GM21717 (cell line): Measurements from ENCODE around the gene MAOA.
A peak's percentile ranks its signal among the peaks of the same experiment; 100 is the strongest.
"Not testable (repeated sequence)": the region's sequence is repeated elsewhere in the genome, so short reads cannot be mapped to it uniquely, and the experiment has no call there.

Experiments
- ATAC-seq: cut with Tn5 transposase; IDR thresholded peaks from one replicate; pipeline ENCODE4 v1.9.1; 2021; ENCODE audit warnings: mild to moderate bottlenecking, moderate library complexity; ENCODE audit not compliant: unreplicated experiment

Gene MAOA

GRCh38 chrX:43656005-43656494 is at the start of gene MAOA:
MAOA (plus strand) TSS chrX:43656299; CDS start chrX:43656342, 43 bp downstream.
- no peak for ATAC-seq

DNA sequence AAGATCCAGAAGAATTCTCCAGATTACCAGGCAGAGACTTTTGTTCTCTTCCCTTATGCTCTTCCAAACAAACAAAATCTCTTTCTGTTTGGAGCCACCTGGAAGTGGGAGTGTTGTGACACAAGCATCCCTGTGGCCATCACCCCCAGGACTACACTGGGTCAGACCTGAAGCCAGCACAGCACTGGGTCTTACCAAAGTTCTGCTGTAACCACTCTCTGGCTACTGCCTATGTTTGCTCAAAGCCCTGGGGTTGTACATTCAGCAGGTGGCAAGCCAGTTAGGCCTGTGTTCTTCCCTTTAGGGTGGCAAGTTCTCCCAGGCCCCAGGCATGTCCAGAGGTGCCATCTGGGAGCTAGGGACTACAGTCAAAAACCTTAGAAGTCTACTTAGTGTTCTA is 43.7 kb upstream of the MAOA start:
- ATAC-seq = no peak

DNA sequence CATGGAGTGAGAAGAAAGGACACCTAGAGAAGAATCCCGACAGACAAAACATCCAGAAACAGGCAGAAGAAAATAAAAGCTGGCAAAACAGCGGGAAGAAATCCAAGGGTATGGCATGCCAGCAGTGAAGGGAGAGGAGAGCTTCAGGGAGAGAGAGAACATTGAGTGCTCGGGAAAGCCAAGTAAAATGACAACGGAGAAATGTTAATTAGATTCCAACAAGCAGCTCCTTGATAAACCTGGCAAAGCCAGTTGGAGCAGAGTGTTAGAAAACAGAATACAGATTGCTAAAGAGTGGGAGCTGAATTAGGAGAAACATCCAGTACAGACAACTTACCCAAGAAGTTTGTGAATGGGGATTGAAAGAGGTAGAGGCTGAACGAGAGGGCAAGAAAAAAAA is 40.4 kb upstream of the MAOA start:
- no peak for ATAC-seq

DNA sequence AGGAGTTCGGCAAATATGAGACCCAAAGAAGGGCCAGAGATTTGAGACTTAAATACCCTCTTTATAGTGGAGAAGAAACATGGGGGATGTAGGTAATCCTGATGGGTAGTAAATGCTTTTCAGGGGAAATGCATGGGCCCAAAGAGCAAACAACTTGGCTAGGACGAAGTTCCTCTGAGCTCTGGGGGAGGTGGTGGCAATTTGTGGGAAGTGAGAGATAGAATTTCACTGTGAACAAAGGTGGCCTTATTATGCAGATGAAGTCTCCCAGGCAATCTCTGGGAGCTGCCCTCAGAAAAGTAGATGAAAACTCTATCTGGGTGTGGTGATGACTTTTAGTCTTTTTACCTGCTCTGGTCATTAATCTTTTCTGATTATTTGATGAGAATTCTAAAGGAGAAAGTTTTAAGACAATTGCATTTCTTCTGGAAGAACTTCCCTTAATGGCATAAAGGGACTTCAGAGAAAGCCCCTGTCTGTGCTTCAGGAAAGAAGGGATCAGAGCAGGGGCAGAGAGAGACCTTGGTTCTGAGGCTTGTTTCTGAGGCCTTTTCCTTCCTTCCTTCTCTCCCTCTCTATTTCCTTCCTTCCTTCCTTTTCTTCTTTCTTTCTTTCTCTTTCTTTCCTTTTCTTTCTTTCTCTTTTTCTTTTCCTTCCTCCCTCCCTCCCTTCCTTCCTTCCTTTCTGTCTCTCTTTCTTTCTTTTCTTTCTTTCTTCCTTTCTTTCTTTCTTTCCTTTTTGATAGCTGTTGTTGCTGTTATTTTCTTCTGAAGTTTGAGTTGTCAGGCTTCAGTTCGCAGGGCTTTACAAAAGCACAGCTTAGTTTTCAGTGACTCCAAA is 37.5 kb upstream of the MAOA start:
- no peak for ATAC-seq

DNA sequence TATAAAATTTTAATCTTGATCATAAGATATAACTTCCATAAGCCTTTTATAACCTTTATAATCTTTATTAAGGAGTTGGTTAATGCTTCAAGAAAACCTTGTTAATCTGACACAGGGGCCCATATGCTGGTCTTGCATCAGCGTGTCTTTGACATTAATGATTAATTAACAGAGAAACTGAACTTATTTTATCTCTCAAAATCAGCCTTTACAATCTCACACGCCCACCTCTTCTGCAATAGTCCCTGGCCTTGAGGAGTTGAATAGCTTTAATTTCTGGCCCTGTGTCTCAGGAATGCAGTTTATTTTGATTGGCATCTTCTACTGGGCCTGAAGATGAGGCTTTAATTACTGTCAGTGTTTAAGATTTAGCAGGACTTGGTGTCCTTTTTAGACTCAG is 36.2 kb upstream of the MAOA start:
- ATAC-seq = not testable (repeated sequence)

GRCh38 chrX:43627147-43627546 is 29.0 kb upstream of the MAOA start:
- no peak for ATAC-seq

DNA sequence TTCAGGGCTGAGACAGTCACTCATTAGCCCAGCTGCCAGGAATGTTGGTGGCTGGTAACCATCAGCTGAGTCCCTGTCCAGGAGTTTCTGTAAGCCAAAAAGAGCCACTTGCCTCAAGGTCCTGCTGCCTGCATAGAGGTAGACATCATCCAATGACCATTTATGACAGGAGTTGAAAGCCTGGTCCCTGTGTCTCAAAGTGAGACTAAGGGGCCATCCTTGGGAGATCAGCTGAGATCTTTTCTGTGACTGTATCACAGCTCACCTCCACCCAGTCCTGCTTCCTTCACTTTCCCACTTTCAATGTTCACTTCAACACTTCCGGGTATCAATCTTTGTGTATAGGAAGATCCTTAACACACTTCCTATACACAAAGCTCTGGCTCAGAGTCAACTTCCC is 28.4 kb upstream of the MAOA start:
- no peak for ATAC-seq

- no peak for ATAC-seq
Observed at GRCh38 chrX:43629229-43629628, 26.9 kb upstream of the MAOA start.

DNA sequence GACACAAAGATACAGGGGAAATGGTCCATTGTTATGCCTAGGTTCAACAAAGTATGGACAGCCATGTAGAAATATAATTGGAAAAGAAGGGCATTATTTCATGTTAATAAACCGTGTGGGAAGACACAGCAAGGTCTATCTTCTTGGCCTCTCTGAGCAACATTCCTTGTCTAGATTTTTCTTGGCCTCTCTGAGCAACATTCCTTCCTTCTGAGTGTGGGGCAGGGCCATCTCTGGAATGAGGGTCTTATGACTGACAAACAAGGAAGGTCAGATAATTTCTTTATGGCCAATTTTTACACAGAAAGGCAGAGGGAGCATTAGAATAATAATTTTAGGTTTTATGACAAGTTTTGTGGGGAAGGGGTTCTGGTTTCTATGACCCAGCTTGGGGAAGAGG is 24.3 kb upstream of the MAOA start:
- no peak for ATAC-seq

DNA sequence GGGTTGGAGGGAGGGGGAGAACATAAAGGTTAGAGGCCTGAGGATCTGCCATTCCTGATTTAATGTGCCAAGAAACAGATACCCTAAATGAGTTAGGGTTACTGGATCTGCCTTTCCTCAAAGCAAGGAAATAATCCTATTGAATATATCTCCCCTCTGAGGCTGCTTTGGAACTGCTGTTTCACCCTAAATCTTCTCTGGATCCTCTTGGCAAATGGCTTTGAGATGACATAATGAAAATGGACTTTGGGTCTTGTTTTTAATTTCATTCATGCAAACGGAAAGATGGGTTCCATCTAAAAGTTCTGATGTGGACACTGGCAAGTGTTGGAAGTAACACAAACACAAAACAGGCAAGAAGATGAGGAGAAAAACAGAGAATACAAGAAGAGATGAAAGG is 23.0 kb upstream of the MAOA start:
- no peak for ATAC-seq

DNA sequence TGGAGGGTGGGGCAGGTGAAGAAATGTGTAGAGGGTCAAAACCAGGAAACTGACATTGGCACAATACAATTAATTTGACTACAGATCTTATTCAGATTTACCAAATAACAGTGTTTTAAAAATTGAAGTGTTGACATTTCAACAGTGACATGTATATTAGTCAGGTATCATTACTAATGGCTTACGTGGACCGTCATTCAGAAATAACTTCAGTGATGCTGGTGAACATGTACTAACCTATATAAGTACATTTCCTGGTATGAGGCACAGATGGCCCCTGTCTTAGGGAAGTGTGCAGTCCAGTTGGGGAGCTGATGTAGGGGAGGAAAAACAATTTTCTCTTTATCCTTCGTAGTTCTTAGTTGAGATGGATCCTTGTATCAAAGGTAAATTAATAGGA is 22.3 kb upstream of the MAOA start:
- no peak for ATAC-seq

DNA sequence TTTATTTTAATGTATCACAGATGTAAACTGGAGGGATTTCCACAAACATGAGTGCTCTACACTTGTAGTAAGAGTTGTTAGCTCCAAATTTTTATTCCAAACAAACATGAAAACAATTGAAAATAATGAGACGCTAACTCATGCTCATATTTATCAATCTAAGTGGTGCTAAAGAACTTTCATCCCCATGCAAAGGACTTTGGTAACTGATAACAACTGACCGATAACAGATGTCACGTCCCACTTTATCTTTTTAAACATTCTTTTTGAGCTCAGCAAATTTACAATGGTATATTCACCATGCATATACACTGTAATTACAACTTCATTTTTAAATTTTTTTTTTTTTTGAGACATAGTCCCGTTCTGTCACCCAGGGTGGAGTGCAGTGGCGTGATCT is 15.6 kb upstream of the MAOA start:
- ATAC-seq = no peak

- no peak for ATAC-seq
Observed at GRCh38 chrX:43641691-43642090, 14.4 kb upstream of the MAOA start.

DNA sequence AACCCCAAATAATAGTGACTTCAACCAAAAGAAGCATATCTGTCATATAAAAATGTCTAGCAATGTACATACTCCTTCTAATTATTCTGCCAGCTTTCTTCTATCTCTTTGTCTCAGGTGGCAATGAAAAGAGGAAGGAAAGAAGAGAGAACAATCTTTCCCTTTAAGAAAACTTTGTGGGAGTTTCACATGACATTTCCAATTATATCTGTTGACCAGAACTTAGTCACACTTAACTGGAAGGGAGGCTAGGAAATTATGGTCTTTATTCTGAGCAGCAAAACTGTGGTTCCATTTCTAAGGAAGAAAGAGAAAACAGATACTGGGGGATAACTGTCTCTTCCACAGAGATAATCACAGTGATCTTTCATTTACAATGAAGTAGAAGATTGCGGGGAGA is 12.9 kb upstream of the MAOA start:
- ATAC-seq = no peak

- ATAC-seq = no peak
Observed at GRCh38 chrX:43643662-43644061, 12.4 kb upstream of the MAOA start.

GRCh38 chrX:43644124-43644701 is 11.9 kb upstream of the MAOA start:
- no peak for ATAC-seq

- ATAC-seq = no peak
Observed at GRCh38 chrX:43646800-43647199, 9.3 kb upstream of the MAOA start.

GRCh38 chrX:43654431-43655150 is 1.5 kb upstream of the MAOA start:
- ATAC-seq = peak; percentile 97

DNA sequence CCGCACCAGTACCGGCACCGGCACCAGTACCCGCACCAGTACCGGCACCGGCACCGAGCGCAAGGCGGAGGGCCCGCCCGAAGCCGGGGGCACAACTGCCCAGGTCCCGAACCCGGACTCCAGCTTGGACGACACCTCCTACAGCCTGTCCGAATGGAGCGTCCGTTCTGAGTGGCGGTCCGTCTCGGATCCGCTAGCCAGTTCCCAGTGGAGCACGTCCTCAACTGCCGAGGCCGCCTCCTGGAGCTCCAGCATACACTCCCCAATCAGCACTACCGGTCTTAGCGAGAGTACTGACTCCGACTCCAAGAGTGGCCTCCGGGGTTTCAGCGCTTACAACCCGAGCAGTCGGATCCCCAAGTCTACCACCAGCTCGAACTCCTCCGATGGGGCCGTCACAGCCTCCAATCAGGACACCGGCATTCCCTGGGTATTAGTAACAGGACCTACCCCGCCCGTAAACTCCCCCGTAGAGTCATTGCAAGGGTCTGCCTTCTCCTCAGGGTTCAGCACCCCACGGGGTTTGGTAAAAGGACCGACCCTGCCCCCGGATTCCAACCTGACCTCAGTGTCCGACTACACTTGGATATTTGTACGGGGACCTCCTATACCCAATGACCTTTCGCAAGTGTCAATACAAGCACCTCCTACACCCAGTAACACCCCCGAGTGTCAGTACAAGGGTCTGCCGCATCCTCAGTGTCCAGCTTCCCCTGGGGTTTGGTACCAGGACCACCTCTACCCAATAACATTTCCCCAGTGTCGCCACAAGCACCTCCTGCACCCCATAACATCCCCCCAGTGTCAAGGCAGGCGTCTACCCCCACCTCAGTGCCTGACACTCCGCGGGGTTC is 721 bp upstream of the MAOA start:
- ATAC-seq = peak; percentile 12

GRCh38 chrX:43657671-43658070 is 1.6 kb downstream of the MAOA start:
- ATAC-seq = no peak
